ENCODE measurements around the gene TXLNB.
A peak's percentile ranks its signal among the peaks of the same experiment; 100 is the strongest.
"Not testable (repeated sequence)": the region's sequence is repeated elsewhere in the genome, so short reads cannot be mapped to it uniquely, and the experiment has no call there.

The TXLNB gene

GRCh38 chr6:139308936-139309603, 17.3 kb upstream of the TXLNB start:
- DNase-seq, result peak; percentile 73

- DNase-seq, result peak; percentile 78
Measured at GRCh38 chr6:139308286-139308916, 16.6 kb upstream of the TXLNB start.

GRCh38 chr6:139306291-139306981, 14.6 kb upstream of the TXLNB start:
- DNase-seq, result no peak

- no peak for DNase-seq
Measured at GRCh38 chr6:139303185-139303584, 11.4 kb upstream of the TXLNB start.

GRCh38 chr6:139297921-139298320, 6.1 kb upstream of the TXLNB start:
- no peak for DNase-seq

GRCh38 chr6:139296927-139297326, 5.1 kb upstream of the TXLNB start:
- DNase-seq, result peak; percentile 71

GRCh38 chr6:139295901-139296300, 4.1 kb upstream of the TXLNB start:
- peak; percentile 88 for DNase-seq

- peak; percentile 71 for DNase-seq
Measured at GRCh38 chr6:139294090-139294489, 2.3 kb upstream of the TXLNB start.

- not testable (repeated sequence) for DNase-seq
Measured at GRCh38 chr6:139293230-139293629, 1.4 kb upstream of the TXLNB start.

GRCh38 chr6:139290787-139291311, 949 bp downstream of the TXLNB start:
- DNase-seq, result peak; percentile 93

GRCh38 chr6:139289233-139289632, 2.6 kb downstream of the TXLNB start:
- no peak for DNase-seq

GRCh38 chr6:139288496-139289040, 3.2 kb downstream of the TXLNB start:
- DNase-seq, result no peak

GRCh38 chr6:139287868-139288267, 3.9 kb downstream of the TXLNB start:
- DNase-seq, result no peak

GRCh38 chr6:139286438-139286837, 5.4 kb downstream of the TXLNB start:
- DNase-seq, result not testable (repeated sequence)

GRCh38 chr6:139285590-139285989, 6.2 kb downstream of the TXLNB start:
- no peak for DNase-seq

- no peak for DNase-seq
Measured at GRCh38 chr6:139284789-139285188, 7.0 kb downstream of the TXLNB start.

- DNase-seq, result peak; percentile 23
Measured at GRCh38 chr6:139282684-139283083, 9.1 kb downstream of the TXLNB start.

GRCh38 chr6:139278190-139278589, 13.6 kb downstream of the TXLNB start:
- no peak for DNase-seq

GRCh38 chr6:139277587-139277986, 14.2 kb downstream of the TXLNB start:
- no peak for DNase-seq

- DNase-seq, result no peak
Measured at GRCh38 chr6:139277161-139277560, 14.6 kb downstream of the TXLNB start.

GRCh38 chr6:139275279-139276055, 16.3 kb downstream of the TXLNB start:
- DNase-seq, result no peak

GRCh38 chr6:139271056-139271455, 20.7 kb downstream of the TXLNB start:
- peak; percentile 53 for DNase-seq

- no peak for DNase-seq
Measured at GRCh38 chr6:139270249-139270648, 21.5 kb downstream of the TXLNB start.

Measured in inflammatory macrophage treated with lipopolysaccharide for 4 hours (primary cell).